GM12865 (cell line): ENCODE results near the gene CLEC16A.

ENCODE experiments used
- DNase-seq: peaks from one replicate; pipeline ENCODE4 v3.0.0; 2010; ENCODE audit warnings: low read depth
- H3K4me3 ChIP-seq: 2 replicates; pipeline ENCODE4 v1.5.1; 2011; ENCODE audit warnings: mild to moderate bottlenecking, low read depth, low read length, control low read depth
- CTCF ChIP-seq: IDR thresholded peaks from 2 replicates; pipeline ENCODE4 v1.5.1; 2011; ENCODE audit warnings: low read length, control low read depth, low read depth, inconsistent platforms; ENCODE audit not compliant: insufficient read depth; ENCODE audit errors: missing control alignments

The CLEC16A gene

GRCh38 chr16:10949424-10949970 is 5.1 kb downstream of the CLEC16A start:
- peak; percentile 23 for TF ChIP-seq CTCF
- DNase-seq, result peak; percentile 89
- H3K4me3 ChIP-seq, result no peak overlapping the region

GRCh38 chr16:10950393-10950792 is 6.0 kb downstream of the CLEC16A start:
- TF ChIP-seq CTCF, result no peak
- no peak overlapping the region for H3K4me3 ChIP-seq
- DNase-seq, result no peak

- H3K4me3 ChIP-seq, result no peak overlapping the region
- no peak for TF ChIP-seq CTCF
- no peak for DNase-seq
Measured at GRCh38 chr16:10951026-10951425, 6.7 kb downstream of the CLEC16A start.

- TF ChIP-seq CTCF, result no peak
- H3K4me3 ChIP-seq, result no peak overlapping the region
- DNase-seq, result no peak
Measured at GRCh38 chr16:10954903-10955302, 10.5 kb downstream of the CLEC16A start.

GRCh38 chr16:10957771-10958482 is 13.6 kb downstream of the CLEC16A start:
- no peak overlapping the region for H3K4me3 ChIP-seq
- no peak for TF ChIP-seq CTCF
- peak; percentile 68 for DNase-seq

- no peak overlapping the region for H3K4me3 ChIP-seq
- no peak for DNase-seq
- TF ChIP-seq CTCF, result no peak
Measured at GRCh38 chr16:10959161-10959560, 14.8 kb downstream of the CLEC16A start.

GRCh38 chr16:10961231-10961630 is 16.9 kb downstream of the CLEC16A start:
- no peak for DNase-seq
- H3K4me3 ChIP-seq, result no peak overlapping the region
- no peak for TF ChIP-seq CTCF
